SHP77 (cell line): ENCODE results near the gene QDPR.

ENCODE experiments used
- DNase-seq, 2 experiments: peaks; one replicate each; lab custom pipeline; 2025; lab: John Stamatoyannopoulos, UW

Gene QDPR

GRCh38 chr4:17526695-17527477 lies 15.0 kb upstream of the QDPR start:
- DNase-seq = no peak

GRCh38 chr4:17523662-17524061 lies 11.8 kb upstream of the QDPR start:
- no peak for DNase-seq

GRCh38 chr4:17521595-17521994 lies 9.7 kb upstream of the QDPR start:
- no peak for DNase-seq

- DNase-seq = no peak
Observed at GRCh38 chr4:17517664-17518063, 5.8 kb upstream of the QDPR start.

- no peak for DNase-seq
Observed at GRCh38 chr4:17516980-17517379, 5.1 kb upstream of the QDPR start.

GRCh38 chr4:17515445-17516407 lies 3.8 kb upstream of the QDPR start:
- no peak for DNase-seq

GRCh38 chr4:17514865-17515264 lies 3.0 kb upstream of the QDPR start, which contains the start of gene CLRN2:
Gene CLRN2, plus strand, starts transcription at chr4:17515165. Its CDS starts 102 bp downstream, at chr4:17515267.
- no peak for DNase-seq

GRCh38 chr4:17512973-17513665 lies 1.2 kb upstream of the QDPR start:
- no peak for DNase-seq

GRCh38 chr4:17511509-17511949 lies 361 bp downstream of the QDPR start:
- no peak for DNase-seq

- no peak for DNase-seq
Observed at GRCh38 chr4:17511051-17511450, 839 bp downstream of the QDPR start.

GRCh38 chr4:17510582-17510981 lies 1.3 kb downstream of the QDPR start:
- DNase-seq = no peak

- no peak for DNase-seq
Observed at GRCh38 chr4:17504081-17504480, 7.8 kb downstream of the QDPR start.

- DNase-seq = no peak
Observed at GRCh38 chr4:17502756-17503155, 9.1 kb downstream of the QDPR start.

GRCh38 chr4:17500574-17500973 lies 11.3 kb downstream of the QDPR start:
- no peak for DNase-seq

GRCh38 chr4:17497890-17498523 lies 13.9 kb downstream of the QDPR start:
- DNase-seq = no peak

- no peak for DNase-seq
Observed at GRCh38 chr4:17494258-17495190, 17.4 kb downstream of the QDPR start.

- no peak for DNase-seq
Observed at GRCh38 chr4:17493619-17494018, 18.3 kb downstream of the QDPR start.

- no peak for DNase-seq
Observed at GRCh38 chr4:17492876-17493275, 19.0 kb downstream of the QDPR start.

- peak; percentile 7 to 34 for DNase-seq
Observed at GRCh38 chr4:17492058-17492741, 19.7 kb downstream of the QDPR start.

- DNase-seq = no peak
Observed at GRCh38 chr4:17491196-17491595, 20.7 kb downstream of the QDPR start.
